HepG2 (cell line): ENCODE results near the gene BLMH. TPM values are rescaled to one million over a fixed set of nuclear protein-coding genes. Genes with fewer than 3 reads are reported as not detected.
A peak's percentile ranks its signal among the peaks of the same experiment; 100 is the strongest.

Experiments used
- ARID4A ChIP-seq: sonication (generic); formaldehyde crosslinking; IDR thresholded peaks from 2 replicates; pipeline ENCODE4 v1.5.0; 2020; ENCODE audit warnings: mild to moderate bottlenecking, missing genetic modification reagents, borderline replicate concordance
- ASH2L ChIP-seq: fragments of 300-600, 200-600 bp; sonication (generic); IDR thresholded peaks from 2 replicates; pipeline ENCODE4 v1.7.0; 2017; ENCODE audit warnings: low read depth, mild to moderate bottlenecking, moderate library complexity, mixed read lengths, low read length; ENCODE audit not compliant: insufficient read length
- CERS6 ChIP-seq: sonication (generic); formaldehyde crosslinking; IDR thresholded peaks from 2 replicates; pipeline ENCODE4 v1.5.0; 2020; ENCODE audit warnings: missing genetic modification reagents
- DPF2 ChIP-seq: sonication (generic); formaldehyde crosslinking; IDR thresholded peaks from 2 replicates; pipeline ENCODE4 v1.4.0; 2020; ENCODE audit warnings: mild to moderate bottlenecking, low read depth, missing genetic modification reagents, borderline replicate concordance
- EED ChIP-seq: sonication (generic); formaldehyde crosslinking; IDR thresholded peaks from 2 replicates; pipeline ENCODE4 v1.5.0; 2020; ENCODE audit warnings: mild to moderate bottlenecking, missing genetic modification reagents
- FOXC1 ChIP-seq: sonication (generic); formaldehyde crosslinking; IDR thresholded peaks from 2 replicates; pipeline ENCODE4 v1.8.0; 2022; ENCODE audit warnings: mild to moderate bottlenecking, missing genetic modification reagents, borderline replicate concordance
- IRF9 ChIP-seq: sonication (generic); formaldehyde crosslinking; IDR thresholded peaks from 2 replicates; pipeline ENCODE4 v1.8.0; 2022; ENCODE audit warnings: missing genetic modification reagents, mild to moderate bottlenecking, borderline replicate concordance
- MTF1 ChIP-seq: sonication (generic); formaldehyde crosslinking; IDR thresholded peaks from 2 replicates; pipeline ENCODE4 v1.5.0; 2020; ENCODE audit warnings: missing genetic modification reagents
- PBX3 ChIP-seq: sonication (generic); formaldehyde crosslinking; IDR thresholded peaks from 2 replicates; pipeline ENCODE4 v1.8.1; 2023; ENCODE audit warnings: missing genetic modification reagents, inconsistent platforms, borderline replicate concordance
- SOX6 ChIP-seq, 2 experiments: fragments of 450-650 bp in 1 of 2; sonication (generic) in 1 of 2; formaldehyde crosslinking in 1 of 2; IDR thresholded peaks; 2 replicates each; pipeline versions ENCODE4 v1.4.0 to v1.6.1; 2017 to 2020; ENCODE audit warnings: antibody characterized with exemption in 1 of 2, mild to moderate bottlenecking in 1 of 2, missing genetic modification reagents in 1 of 2
- SRSF9 ChIP-seq: fragments of 200-400 bp; formaldehyde crosslinking; IDR thresholded peaks from 2 replicates; pipeline ENCODE4 v1.6.1; 2018; ENCODE audit warnings: borderline replicate concordance, mild to moderate bottlenecking, low read depth, low read length; ENCODE audit not compliant: insufficient read depth, poor library complexity, severe bottlenecking
- ZNF552 ChIP-seq: sonication (generic); formaldehyde crosslinking; IDR thresholded peaks from 2 replicates; pipeline ENCODE4 v1.9.0; 2022; ENCODE audit warnings: missing genetic modification reagents, mild to moderate bottlenecking, borderline replicate concordance
- ZNF746 ChIP-seq: sonication (generic); formaldehyde crosslinking; IDR thresholded peaks from 2 replicates; pipeline ENCODE4 v1.8.0; 2022; ENCODE audit warnings: mild to moderate bottlenecking, missing genetic modification reagents
- polyA plus RNA-seq, 8 experiments: library from polyadenylated mRNA; depleted of rRNA in 3 of 8; stranded (reverse) in 7 of 8; unstranded in 1 of 8; fragments of >200 nt; fragmentation: Illumina TruSeq in 4 of 8; extraction: Trizol in 4 of 8; gene quantifications; 2 replicates each; pipeline versions ENCODE4 v1.2.1 to v1.2.3, GENCODE V29; 2011 to 2016; ENCODE audit warnings: low read depth in 4 of 8, missing spikeins in 1 of 8, mixed read lengths in 1 of 8; ENCODE audit not compliant: insufficient read depth in 1 of 8
- total RNA-seq, 5 experiments: library from RNA; depleted of rRNA; stranded (reverse); fragments of >200 nt; fragmentation: Illumina TruSeq; extraction: Trizol; gene quantifications; 2 replicates each; pipeline ENCODE4 v1.2.3, GENCODE V29; 2016; ENCODE audit warnings: low read depth in 1 of 5
- TF ChIP-seq, protein P1 (sequence below): sonication (generic); formaldehyde crosslinking; IDR thresholded peaks from 2 replicates; pipeline ENCODE4 v1.4.0; 2020; ENCODE audit warnings: missing genetic modification reagents, borderline replicate concordance

Gene BLMH
- total and polyA plus RNA-seq, 2 of the 13 experiments (the other 11 are each of a cell fraction or from before 2014, with no cell fraction given) = 12.1 to 41.0 TPM

GRCh38 chr17:30225919-30226553 lies 65.7 kb downstream of the BLMH start (continued):
- no peak for TF ChIP-seq EED (CRISPR knock-in tag)
- TF ChIP-seq ZNF552 (CRISPR knock-in tag) = no peak
- TF ChIP-seq PBX3 (CRISPR knock-in tag) = no peak
- TF ChIP-seq SRSF9 = no peak
- no peak for TF ChIP-seq IRF9
- no peak for TF ChIP-seq SOX6 (IDR thresholded peaks at IDR 0.05)
- TF ChIP-seq SOX6 (CRISPR knock-in tag; IDR thresholded peaks at IDR 0.05) = peak; percentile 81
- TF ChIP-seq, protein P1, sequence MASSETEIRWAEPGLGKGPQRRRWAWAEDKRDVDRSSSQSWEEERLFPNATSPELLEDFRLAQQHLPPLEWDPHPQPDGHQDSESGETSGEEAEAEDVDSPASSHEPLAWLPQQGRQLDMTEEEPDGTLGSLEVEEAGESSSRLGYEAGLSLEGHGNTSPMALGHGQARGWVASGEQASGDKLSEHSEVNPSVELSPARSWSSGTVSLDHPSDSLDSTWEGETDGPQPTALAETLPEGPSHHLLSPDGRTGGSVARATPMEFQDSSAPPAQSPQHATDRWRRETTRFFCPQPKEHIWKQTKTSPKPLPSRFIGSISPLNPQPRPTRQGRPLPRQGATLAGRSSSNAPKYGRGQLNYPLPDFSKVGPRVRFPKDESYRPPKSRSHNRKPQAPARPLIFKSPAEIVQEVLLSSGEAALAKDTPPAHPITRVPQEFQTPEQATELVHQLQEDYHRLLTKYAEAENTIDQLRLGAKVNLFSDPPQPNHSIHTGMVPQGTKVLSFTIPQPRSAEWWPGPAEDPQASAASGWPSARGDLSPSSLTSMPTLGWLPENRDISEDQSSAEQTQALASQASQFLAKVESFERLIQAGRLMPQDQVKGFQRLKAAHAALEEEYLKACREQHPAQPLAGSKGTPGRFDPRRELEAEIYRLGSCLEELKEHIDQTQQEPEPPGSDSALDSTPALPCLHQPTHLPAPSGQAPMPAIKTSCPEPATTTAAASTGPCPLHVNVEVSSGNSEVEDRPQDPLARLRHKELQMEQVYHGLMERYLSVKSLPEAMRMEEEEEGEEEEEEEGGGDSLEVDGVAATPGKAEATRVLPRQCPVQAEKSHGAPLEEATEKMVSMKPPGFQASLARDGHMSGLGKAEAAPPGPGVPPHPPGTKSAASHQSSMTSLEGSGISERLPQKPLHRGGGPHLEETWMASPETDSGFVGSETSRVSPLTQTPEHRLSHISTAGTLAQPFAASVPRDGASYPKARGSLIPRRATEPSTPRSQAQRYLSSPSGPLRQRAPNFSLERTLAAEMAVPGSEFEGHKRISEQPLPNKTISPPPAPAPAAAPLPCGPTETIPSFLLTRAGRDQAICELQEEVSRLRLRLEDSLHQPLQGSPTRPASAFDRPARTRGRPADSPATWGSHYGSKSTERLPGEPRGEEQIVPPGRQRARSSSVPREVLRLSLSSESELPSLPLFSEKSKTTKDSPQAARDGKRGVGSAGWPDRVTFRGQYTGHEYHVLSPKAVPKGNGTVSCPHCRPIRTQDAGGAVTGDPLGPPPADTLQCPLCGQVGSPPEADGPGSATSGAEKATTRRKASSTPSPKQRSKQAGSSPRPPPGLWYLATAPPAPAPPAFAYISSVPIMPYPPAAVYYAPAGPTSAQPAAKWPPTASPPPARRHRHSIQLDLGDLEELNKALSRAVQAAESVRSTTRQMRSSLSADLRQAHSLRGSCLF (CRISPR knock-in tag) = no peak
- TF ChIP-seq ARID4A (CRISPR knock-in tag) = peak; percentile 55; the same call in 1 of the 2 replicates
- TF ChIP-seq ASH2L = peak; percentile 53
- TF ChIP-seq DPF2 (CRISPR knock-in tag) = no peak
- 0 out of 2 replicates have a peak, but pooled peaks have one; percentile 33 for TF ChIP-seq FOXC1 (CRISPR knock-in tag)
- TF ChIP-seq CERS6 (CRISPR knock-in tag) = no peak
- no peak for TF ChIP-seq MTF1 (CRISPR knock-in tag)
- 0 out of 2 replicates have a peak, but pooled peaks have one; percentile 24 for TF ChIP-seq ZNF746 (CRISPR knock-in tag)
